ENCODE data around the gene VAV3. TPM values are rescaled to one million over a fixed set of nuclear protein-coding genes. Genes with fewer than 3 reads are reported as not detected.

VAV3 gene
- total RNA-seq, 4 donors from 2014 or later = 1.9 to 5.8 (median 3.0) TPM

GRCh38 chr1:107883562-107883961 lies 81.4 kb downstream of the VAV3 start:
- H3K4me1 ChIP-seq = no peaks in the 10 kb centered on the region
- H3K27ac ChIP-seq (replicated peaks in 1 of 4) = no peak overlapping the region
- TF ChIP-seq CTCF (IDR thresholded peaks at IDR 0.05) (no peak), POLR2AphosphoS5 (IDR thresholded peaks at IDR 0.05) (no peak), POLR2A (IDR thresholded peaks at IDR 0.05; ENCODE audit: low read depth) (no peak), EP300 (IDR thresholded peaks at IDR 0.05) (no peak)
- no peak for DNase-seq (ENCODE audit: extremely low spot score)
- intact Hi-C loops (cut with DNase I) = no loop called here
- H3K27me3 ChIP-seq = no peaks in the 10 kb centered on the region
- no peak overlapping the region for H3K4me3 ChIP-seq
- no peaks in the 10 kb centered on the region for H3K9me3 ChIP-seq
- H3K36me3 ChIP-seq = no peaks in the 10 kb centered on the region

- WGBS = 67% methylated on average over 2 of the region's 2 CpGs
- Histone ChIP-seq H3K9me3 (no peaks in the 10 kb centered on the region), H3K36me3 (no peaks in the 10 kb centered on the region), H3K4me3 (no peak overlapping the region), H3K27ac (replicated peaks in 1 of 4) (no peak overlapping the region), H3K4me1 (peaks cover 0 to 4% (median 0%) of the 10 kb centered on the region in 4 donors), H3K27me3 (no peaks in the 10 kb centered on the region)
- no peak for DNase-seq (ENCODE audit: extremely low spot score)
- intact Hi-C loops (cut with DNase I) = no loop called here
- no peak for TF ChIP-seq CTCF (IDR thresholded peaks at IDR 0.05)
- TF ChIP-seq EP300 (IDR thresholded peaks at IDR 0.05) = no peak
- no peak for TF ChIP-seq POLR2A (IDR thresholded peaks at IDR 0.05; ENCODE audit: low read depth)
- TF ChIP-seq POLR2AphosphoS5 (IDR thresholded peaks at IDR 0.05) = no peak
Observed at GRCh38 chr1:107879927-107880326, 85.1 kb downstream of the VAV3 start.

GRCh38 chr1:107879346-107879745 lies 85.6 kb downstream of the VAV3 start:
- Histone ChIP-seq H3K27me3 (no peaks in the 10 kb centered on the region), H3K36me3 (no peaks in the 10 kb centered on the region), H3K9me3 (no peaks in the 10 kb centered on the region), H3K4me1 (peaks cover 0 to 4% (median 0%) of the 10 kb centered on the region in 4 donors), H3K27ac (replicated peaks in 1 of 4) (no peak overlapping the region), H3K4me3 (no peak overlapping the region)
- DNase-seq (ENCODE audit: extremely low spot score) = no peak
- TF ChIP-seq POLR2AphosphoS5 (IDR thresholded peaks at IDR 0.05) (no peak), POLR2A (IDR thresholded peaks at IDR 0.05; ENCODE audit: low read depth) (no peak), CTCF (IDR thresholded peaks at IDR 0.05) (no peak), EP300 (IDR thresholded peaks at IDR 0.05) (no peak)
- whole genome bisulfite sequencing = 81% methylated on average over 1 of the region's 1 CpG
- intact Hi-C loops (cut with DNase I) = no loop called here

- Histone ChIP-seq H3K9me3 (no peaks in the 10 kb centered on the region), H3K27me3 (no peaks in the 10 kb centered on the region), H3K27ac (replicated peaks in 1 of 4) (no peak overlapping the region), H3K4me3 (no peak overlapping the region), H3K36me3 (no peaks in the 10 kb centered on the region), H3K4me1 (peaks cover 0 to 4% (median 0%) of the 10 kb centered on the region in 4 donors)
- intact Hi-C loops (cut with DNase I) = no loop called here
- 71% methylated on average over 1 of the region's 1 CpG for WGBS
- no peak for DNase-seq (ENCODE audit: extremely low spot score)
- TF ChIP-seq CTCF (IDR thresholded peaks at IDR 0.05) = no peak
Observed at GRCh38 chr1:107877745-107878144, 87.2 kb downstream of the VAV3 start.

- no peaks in the 10 kb centered on the region for H3K36me3 ChIP-seq
- H3K4me3 ChIP-seq = no peak overlapping the region
- no peaks in the 10 kb centered on the region for H3K9me3 ChIP-seq
- WGBS = 16% methylated on average over 2 of the region's 2 CpGs
- peaks cover 0 to 4% (median 0%) of the 10 kb centered on the region in 4 donors for H3K4me1 ChIP-seq
- DNase-seq (ENCODE audit: extremely low spot score) = no peak
- no peak overlapping the region for H3K27ac ChIP-seq (replicated peaks in 1 of 4)
- no peaks in the 10 kb centered on the region for H3K27me3 ChIP-seq
- TF ChIP-seq CTCF (IDR thresholded peaks at IDR 0.05) = no peak
- TF ChIP-seq POLR2AphosphoS5 (IDR thresholded peaks at IDR 0.05) = no peak
- TF ChIP-seq POLR2A (IDR thresholded peaks at IDR 0.05; ENCODE audit: low read depth) = no peak
- no peak for TF ChIP-seq EP300 (IDR thresholded peaks at IDR 0.05)
- intact Hi-C loops (cut with DNase I) = no loop called here
Observed at GRCh38 chr1:107877092-107877491, 87.9 kb downstream of the VAV3 start.
